ENCODE data around the gene HDAC4.

The HDAC4 gene

DNA sequence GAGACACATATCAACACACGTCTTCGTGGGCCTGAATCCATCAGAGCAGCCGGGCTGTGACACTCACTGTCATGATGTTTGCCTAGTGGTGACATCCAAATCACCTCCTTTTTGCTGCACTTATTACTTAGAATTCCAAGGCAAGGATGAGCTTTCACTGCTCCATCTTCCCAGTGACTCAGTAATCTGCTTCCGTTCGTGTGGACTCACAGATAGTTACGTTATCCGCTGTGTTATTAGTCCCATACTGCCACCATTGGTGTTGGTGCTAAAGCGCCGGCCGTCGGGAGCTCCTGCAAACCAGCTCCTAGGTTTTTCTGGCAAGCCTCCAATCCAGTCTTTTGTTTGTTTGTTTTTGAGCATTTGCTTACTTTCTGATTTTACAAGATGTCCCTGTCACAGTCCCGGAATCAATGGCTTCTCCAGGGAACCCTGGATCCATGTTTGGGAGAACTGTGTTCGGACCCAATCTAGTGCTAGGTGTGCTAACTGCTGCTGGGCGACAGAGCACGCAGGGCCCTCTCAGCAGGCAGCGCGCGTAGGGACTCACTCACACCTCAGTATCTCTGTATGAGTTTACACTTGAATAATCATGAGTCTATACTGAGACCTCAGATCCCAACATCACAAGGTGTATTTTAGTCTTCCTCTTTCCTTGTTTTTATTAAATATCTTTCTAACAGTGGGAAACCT lies 42.6 kb downstream of the HDAC4 start:
- H3K27ac ChIP-seq = no peak overlapping the region

DNA sequence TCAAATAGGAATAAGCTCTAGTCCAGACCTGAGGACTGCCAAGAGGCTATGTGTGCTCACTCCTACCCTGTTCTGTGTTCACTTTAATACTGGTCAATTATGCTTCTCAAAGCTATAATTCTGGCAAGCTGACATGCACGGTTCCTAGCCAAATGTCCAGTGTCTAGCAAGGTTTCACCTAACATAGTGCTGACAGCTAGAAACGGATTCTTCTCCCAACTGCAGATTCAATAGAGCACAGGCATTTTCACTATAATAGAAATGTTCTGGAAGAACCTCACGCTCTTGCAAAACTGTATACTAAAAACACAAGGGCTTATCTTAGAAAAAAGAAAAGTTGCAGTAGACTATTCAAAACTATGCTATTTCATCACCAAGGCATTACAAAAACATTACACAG lies 45.1 kb downstream of the HDAC4 start:
- H3K27ac ChIP-seq = no peak overlapping the region
- no peak overlapping the region for H3K4me3 ChIP-seq

More for the DNA sequence above, 42.6 kb downstream of the HDAC4 start:
- no peak overlapping the region for H3K4me3 ChIP-seq

DNA sequence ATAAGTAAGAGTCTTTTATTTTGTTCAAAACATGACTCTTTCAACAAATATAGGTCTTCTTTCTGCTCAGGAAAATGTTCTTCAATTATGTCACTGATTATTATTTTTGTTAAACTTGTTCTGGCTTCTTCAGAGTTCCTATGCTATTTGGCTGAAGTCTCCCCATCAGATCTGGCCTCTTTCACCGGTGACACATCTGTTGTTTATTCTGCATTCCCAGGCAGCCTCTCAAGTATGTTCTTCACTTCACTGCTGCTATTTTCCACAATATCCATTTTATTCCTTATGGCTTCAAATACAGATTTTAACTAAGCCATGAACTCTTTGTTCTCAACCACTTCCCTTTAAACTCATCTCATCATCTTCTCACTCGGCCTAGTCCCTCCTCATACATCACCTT lies 45.7 kb downstream of the HDAC4 start:
- H3K27ac ChIP-seq = no peak overlapping the region
- no peak overlapping the region for H3K4me3 ChIP-seq

DNA sequence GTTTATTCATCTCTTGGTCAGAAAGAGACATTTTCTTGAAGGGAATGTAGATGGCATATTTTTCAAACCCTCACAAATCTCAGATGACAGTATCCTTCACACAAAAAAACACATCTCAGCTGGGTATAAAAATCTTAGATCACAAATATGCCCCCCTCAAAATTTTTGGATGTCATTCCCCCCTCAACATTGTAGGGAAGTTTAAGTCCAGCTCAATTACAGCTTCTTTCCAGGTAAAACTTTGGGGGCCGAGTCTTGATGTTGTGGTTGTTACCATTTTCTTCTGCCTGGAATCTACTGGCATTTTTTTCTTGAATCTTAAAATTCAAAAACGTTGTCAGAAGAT lies 46.1 kb downstream of the HDAC4 start:
- no peak overlapping the region for H3K27ac ChIP-seq
- no peak overlapping the region for H3K4me3 ChIP-seq

DNA sequence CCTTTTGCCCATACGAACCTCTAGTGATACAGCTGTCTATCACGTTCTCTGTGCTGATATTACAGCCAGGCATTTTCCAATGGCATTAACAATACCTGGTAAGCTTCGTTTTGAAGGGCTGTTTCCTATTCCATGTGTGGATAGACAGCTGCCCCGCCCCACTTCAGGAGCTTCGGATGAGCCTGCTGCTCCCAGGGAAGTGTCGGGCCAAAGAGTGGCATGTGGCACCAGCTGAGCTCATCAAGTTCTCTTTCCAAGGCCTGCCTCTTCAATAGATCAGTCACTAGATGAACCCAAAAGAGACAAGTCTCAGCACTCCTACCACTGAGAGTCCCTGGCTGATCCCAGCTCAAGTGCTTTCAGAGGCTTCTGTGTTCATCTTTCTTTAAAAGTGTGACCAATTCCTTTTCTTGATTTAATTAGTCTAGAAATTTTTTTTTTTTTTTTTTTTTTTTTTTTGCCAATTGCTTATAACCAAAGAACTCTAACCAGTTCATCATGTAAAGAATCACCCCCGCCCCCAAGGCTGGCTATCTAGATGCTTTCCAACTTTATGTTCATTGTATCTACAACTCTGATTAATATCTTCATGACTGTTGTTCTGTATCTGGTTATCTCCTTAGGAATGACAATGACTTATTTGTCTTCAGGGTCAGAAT lies 46.6 kb downstream of the HDAC4 start:
- Histone ChIP-seq H3K4me3 (no peak overlapping the region), H3K27ac (no peak overlapping the region)

DNA sequence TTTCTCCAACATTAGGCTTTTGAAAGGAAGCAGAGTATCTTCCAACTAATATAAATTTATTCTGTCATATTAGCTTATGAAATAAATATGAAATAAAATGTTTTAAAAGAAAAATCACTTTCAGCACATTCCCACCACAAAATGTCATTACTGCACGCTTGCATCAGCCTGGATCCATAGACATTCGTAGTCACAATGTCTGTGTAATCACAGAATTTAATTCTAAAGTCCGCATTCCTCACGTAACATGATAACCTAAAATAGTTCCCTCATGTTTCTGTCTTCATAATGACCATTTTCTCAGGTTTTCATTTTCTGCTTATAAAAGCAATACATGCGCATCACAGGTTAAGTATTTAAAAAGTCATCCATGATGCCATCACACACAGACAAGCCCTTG lies 47.1 kb downstream of the HDAC4 start:
- H3K4me3 ChIP-seq = no peak overlapping the region

DNA sequence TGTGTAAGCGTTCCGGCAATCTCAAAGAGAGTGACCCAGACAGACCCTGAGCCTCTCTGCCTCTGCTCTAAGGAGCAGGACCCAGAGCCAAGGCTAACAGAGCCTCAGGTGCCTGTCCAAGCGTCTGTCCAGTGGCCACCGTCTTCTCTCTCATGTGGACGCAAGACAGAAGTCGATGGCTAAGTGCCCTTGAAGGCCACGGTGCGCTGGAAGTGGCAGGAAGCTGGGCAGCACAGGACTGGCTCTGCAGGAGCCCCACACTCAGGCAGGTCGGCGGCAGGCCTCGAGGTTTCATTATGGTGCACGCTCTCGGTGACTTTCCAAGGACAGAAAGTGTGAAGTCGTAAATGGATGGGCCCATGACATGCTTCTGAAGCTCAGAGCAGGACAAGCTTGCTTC lies 49.1 kb downstream of the HDAC4 start:
- Histone ChIP-seq H3K4me3 (no peak overlapping the region), H3K27ac (no peak overlapping the region)

More for the DNA sequence above, 47.1 kb downstream of the HDAC4 start:
- no peak overlapping the region for H3K27ac ChIP-seq

DNA sequence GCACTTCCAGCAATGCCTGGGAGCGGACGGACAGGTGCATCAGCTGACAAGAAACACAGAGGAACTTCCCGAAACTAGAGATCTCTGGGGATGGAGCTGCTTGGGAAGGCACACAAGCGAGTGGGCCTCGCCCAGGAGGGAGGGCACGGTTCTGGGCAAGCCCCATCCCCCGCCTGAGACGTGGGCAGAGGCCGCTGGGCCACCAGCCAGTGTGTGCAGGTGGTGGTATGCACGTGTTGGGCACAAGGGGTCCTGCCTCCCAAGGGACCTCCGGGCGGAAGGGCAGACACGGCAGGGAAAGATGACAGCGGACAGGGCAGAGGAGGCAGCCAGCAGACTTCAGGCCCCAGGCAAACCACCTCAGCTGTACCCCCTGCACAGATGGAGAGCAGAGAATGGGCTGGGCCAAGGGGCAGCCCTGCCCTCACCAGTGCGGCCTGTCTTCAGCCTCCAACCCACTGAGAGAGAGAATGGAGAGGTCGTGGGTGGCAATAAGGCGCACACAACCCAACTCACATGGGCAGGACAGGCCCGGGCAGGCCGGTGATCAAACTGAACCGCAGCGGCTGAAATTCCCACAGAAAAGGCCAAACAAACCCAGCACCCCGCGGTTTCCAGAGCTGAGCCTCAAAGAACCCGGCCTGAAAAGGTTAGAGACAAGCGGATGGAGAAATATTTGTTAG lies 51.2 kb downstream of the HDAC4 start:
- H3K27ac ChIP-seq = peak overlapping the region in 4 of 21 experiments; percentile 2 to 74 (median 40)
- H3K4me3 ChIP-seq = no peak overlapping the region

DNA sequence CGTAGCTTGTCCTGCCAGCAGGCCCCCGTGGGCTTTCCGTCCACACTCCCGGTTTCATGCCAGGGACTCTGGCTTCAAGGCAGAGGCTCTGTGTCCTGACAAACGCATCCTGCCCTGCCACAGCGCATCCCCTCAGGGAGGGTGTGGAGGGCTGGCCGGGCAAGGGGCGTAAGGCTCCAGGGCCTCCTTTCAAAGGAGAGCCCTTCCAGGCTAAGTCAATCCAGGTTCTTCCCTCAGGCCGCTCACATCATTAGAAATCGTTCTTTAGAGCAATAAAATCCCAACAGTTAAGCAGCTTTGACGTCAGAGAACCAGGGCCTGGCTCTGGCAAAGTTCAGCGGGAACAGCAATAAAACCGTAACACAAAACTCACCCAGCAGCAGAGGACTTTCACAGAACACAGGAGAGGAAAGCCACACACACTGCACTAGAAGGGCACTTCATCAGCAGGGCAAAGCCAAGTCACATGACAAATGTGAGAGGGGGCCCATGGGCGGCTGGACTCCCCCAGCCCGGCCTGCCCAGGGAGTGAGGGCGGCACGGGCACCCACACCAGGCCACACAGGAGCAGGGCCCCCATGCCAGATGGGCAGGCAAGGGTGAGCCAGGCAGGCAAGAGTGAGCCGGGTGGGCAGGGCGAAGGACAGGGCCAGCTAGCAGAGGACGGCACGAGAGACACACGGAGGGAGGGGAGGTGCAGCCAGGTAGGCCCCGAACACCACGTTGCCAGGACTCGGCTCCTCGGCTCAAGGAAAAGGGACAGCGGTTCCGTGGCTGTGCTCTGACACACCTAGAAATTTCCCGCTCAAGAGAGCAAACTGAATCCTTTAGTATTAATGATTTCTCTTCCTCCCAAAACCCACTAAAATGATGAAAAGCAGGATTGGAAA lies 52.0 kb downstream of the HDAC4 start:
- Histone ChIP-seq H3K4me3 (no peak overlapping the region), H3K27ac (peak overlapping the region in 3 of 21 experiments; percentile 2 to 74 (median 57))

DNA sequence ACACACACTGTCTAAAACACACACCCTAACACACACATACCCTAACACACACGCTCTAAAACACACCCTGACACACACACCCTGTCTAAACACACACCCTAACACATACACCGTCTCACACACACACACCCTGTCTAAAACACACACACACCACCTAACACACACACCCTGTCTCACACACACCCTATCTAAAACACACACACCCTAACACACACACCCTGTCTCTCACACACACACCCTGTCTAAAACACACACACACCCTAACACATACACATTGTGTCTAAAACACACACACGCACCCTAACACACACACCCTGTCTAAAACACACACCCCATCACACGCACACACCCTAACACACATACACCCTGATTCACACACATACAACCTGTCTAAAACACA lies 54.1 kb downstream of the HDAC4 start:
- no peak overlapping the region for H3K27ac ChIP-seq

DNA sequence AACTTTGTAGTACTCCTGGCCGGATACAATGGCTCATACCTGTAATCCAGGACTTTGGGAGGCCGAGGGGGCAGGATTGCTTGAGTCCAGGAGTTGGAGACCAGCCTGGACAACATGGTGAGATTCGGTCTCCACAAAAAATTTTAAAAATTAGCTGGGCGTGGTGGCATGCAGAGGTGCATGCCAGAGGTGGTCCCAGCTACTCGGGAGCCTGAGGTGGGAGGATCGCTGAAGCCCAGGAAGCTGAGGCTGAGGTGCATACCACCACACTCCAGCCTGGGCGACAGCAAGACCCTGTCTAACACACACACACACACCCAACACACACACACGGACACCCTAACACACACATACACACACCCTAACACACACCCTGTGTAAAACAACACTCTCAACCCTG lies 55.6 kb downstream of the HDAC4 start:
- H3K4me3 ChIP-seq = no peak overlapping the region
- no peak overlapping the region for H3K27ac ChIP-seq

More for the DNA sequence above, 54.1 kb downstream of the HDAC4 start:
- H3K4me3 ChIP-seq = no peak overlapping the region

DNA sequence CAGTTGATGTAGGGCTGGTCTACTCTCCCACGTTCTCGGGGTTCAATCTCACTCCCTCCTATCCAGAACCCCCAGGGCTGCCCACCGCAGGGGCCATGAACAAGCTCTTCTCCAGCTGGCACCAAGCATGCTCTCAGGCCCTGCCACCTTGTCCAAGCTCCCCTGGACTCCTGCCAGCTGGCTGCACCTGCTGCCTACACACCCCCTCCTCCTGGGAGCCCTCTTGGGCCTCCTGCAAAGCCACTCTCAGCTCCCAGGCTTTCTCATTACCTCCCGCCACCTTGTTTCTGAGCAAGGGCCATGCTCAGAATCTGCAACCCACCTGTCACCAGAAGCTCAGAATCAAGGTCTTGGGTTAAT lies 56.0 kb downstream of the HDAC4 start:
- Histone ChIP-seq H3K27ac (no peak overlapping the region), H3K4me3 (no peak overlapping the region)

DNA sequence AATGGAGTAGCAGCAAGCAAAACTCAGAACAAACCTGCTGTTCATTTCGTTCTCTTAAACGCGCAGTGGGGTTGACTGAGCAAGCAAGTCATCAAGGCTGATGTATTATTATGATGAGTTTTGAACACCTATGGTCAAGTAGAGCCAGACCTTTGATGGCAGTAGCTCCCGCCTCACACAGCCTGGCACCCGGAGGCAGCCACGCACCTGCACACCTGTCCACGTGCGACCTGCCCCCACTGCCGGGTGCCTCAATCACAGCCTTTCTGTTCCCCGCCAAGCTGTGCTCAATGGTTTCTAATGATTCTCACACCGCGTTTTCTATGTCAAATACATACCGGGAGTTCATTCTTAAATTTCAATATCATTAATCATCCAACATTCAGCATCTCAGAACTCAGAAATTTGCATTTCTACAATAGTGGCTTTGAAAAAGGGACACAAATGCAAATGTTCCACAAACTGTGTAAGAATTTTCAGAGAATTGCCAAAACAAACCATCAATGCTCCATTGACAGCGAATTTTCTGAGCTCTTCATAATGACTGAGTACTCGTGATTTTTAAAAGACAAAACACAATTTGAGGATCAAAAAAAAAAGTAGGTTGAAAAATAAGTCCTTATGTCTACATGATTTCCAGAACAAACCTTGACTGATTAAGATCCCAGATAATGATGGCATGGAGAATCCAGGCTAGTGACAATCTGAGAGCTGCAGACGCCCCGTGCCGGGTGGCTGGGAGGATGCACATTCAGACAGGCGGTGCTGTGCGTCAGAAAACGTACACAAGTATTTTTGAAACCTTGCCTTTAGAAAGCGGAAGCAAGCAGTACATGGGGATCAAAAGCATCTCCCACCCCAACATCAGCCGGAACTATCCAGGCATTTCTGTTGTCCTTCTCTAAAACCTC lies 56.6 kb downstream of the HDAC4 start:
- no peak overlapping the region for H3K4me3 ChIP-seq
- H3K27ac ChIP-seq = no peak overlapping the region

DNA sequence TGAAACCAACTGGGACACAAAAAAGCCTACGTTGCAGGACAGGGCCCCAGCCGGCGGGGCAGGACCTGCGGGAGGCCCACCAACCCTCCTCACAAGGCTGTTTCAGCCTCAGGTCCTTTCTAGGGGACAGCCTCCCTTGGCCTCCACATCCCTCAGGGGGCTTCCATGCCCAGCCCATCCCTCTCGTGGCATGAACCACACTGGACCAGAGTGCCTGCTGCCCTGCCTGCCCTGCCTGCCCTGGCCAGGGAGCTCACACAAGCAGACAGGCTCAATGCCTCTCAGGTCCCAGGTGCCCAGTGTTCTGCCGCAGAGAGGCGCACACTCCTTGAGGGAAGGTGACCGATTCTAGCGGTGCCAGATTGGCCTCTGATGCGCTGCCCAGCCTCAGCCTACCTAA lies 57.4 kb downstream of the HDAC4 start:
- Histone ChIP-seq H3K4me3 (no peak overlapping the region), H3K27ac (no peak overlapping the region)

DNA sequence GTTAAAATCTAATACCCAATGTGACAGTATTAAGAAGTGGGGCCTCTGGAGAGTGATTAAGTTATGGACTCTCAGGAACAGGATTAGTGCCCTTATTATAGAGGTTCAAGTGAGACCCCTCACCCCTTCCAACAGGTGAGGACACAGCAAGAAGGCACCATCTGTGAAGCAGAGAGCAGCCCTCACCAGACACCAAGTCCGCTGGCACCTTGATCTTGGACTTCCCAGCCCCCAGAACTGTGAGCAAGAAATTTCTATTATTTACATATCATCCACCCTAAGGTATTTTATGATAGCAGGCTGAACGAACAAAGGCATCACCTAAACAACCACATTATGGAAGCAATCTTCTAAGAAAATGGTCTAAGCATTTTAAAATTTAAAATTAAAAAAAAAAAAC lies 59.0 kb downstream of the HDAC4 start:
- Histone ChIP-seq H3K27ac (no peak overlapping the region), H3K4me3 (no peak overlapping the region)

DNA sequence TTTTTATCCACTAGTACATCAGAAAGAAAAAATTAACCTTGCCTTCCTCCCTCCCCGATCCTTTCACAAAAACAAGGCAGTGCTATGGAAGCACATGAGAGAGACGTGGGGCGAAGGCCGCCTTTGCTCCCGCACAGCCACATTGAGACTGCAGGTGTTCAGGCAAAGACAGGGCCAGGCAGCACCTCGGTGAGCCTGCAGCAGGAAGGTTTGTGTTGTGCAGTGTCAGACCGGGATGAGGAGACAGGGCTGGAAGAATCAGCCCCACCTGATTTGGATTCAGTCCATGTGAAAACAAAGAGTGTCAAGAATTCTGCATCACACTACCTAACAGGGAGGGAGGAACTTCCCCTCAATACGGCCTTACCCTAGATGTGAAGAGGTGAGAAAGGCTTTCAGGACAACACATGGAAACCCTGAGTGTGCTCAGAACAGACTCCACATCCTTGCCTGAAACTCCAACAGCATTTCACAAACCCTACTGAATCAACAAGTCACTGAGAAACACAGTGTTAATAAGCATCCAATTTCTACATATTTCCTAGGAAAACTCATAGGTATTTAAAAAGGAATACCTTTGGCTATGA lies 59.6 kb downstream of the HDAC4 start:
- no peak overlapping the region for H3K4me3 ChIP-seq
- H3K27ac ChIP-seq = no peak overlapping the region

DNA sequence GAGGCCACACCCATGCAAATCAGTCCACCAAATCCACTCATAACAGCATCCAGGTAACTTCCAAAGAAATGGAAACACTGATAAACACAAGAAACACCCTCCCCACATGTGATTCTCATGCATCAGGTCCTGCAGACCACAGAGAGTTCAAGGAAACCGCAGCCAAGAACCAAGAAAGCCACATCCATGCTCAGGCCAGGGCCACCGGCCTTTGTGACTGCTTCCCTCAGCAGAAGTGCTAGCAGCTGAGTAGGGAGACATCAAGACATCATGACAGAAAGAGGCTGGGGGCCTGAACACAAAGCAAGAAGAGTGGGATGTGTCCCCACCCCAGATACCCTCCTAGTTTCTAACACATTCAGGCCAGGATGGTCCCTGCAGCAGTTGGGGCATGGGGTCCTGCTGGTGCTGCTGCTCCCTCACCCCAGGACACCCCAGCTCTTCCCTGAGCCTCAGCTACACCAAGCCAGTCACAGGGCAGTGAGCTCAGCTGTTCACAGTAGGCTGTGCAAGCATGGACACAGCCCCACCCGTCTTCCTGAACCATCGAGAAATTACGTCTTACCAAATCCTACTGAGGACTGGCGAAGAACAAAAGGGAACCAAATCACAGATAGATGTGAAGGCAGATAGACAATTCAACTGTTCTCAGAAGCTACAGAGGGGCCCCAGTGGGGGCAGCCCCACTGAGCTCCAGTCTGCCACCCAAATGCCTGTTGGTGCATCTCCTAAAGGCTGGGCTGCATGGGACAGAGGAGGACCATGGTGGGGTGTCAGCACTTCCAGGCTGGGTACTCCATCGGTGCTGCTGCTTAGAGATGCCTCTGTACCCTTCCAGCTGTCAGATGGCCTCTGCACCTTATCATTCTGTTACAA lies 60.9 kb downstream of the HDAC4 start:
- Histone ChIP-seq H3K27ac (no peak overlapping the region), H3K4me3 (no peak overlapping the region)

DNA sequence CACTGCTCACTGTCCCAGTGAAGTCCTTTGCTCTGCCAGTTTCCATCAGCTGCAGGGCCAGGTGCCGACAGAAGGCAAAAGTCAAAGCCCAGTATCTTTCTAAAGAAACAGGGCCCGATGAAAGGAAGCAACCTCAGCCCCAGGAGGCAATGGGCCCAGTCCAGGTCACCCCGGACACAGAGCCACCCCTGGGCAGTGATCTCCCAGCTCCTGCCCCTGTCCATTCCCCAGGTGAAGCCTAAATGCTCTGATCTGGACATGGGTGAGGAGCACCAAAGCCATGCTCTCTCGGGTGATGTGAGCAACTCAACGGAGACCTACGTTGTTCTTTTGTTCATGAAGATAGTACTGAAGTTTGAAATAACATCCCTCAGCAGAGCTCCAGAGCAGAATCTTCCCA lies 61.6 kb downstream of the HDAC4 start:
- Histone ChIP-seq H3K4me3 (no peak overlapping the region), H3K27ac (no peak overlapping the region)

Data from skin epidermis (tissue), 12 donors.